ENCODE data around the gene ITGA3. TPM values are rescaled to one million over a fixed set of nuclear protein-coding genes. Genes with fewer than 3 reads are reported as not detected.

ITGA3 gene
- total RNA-seq, 1 donor from 2014 or later: 17.0 TPM

GRCh38 chr17:50123649-50124349 lies 67.9 kb downstream of the ITGA3 start:
- intact Hi-C loops (cut with micrococcal nuclease): no loop called here
- Histone ChIP-seq H3K36me3 (no peaks in the 10 kb centered on the region), H3K27ac (replicated peaks) (peak overlapping the region; percentile 46), H3K4me1 (peaks cover 14% of the 10 kb centered on the region), H3K4me3 (no peak overlapping the region), H3K27me3 (ENCODE audit: low read depth) (peaks cover 4% of the 10 kb centered on the region), H3K9me3 (replicated peaks) (no peaks in the 10 kb centered on the region)
- DNase-seq: no peak
- TF ChIP-seq, protein P1, sequence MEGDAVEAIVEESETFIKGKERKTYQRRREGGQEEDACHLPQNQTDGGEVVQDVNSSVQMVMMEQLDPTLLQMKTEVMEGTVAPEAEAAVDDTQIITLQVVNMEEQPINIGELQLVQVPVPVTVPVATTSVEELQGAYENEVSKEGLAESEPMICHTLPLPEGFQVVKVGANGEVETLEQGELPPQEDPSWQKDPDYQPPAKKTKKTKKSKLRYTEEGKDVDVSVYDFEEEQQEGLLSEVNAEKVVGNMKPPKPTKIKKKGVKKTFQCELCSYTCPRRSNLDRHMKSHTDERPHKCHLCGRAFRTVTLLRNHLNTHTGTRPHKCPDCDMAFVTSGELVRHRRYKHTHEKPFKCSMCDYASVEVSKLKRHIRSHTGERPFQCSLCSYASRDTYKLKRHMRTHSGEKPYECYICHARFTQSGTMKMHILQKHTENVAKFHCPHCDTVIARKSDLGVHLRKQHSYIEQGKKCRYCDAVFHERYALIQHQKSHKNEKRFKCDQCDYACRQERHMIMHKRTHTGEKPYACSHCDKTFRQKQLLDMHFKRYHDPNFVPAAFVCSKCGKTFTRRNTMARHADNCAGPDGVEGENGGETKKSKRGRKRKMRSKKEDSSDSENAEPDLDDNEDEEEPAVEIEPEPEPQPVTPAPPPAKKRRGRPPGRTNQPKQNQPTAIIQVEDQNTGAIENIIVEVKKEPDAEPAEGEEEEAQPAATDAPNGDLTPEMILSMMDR (IDR thresholded peaks at IDR 0.05; ENCODE audit: borderline replicate concordance): no peak

DNA sequence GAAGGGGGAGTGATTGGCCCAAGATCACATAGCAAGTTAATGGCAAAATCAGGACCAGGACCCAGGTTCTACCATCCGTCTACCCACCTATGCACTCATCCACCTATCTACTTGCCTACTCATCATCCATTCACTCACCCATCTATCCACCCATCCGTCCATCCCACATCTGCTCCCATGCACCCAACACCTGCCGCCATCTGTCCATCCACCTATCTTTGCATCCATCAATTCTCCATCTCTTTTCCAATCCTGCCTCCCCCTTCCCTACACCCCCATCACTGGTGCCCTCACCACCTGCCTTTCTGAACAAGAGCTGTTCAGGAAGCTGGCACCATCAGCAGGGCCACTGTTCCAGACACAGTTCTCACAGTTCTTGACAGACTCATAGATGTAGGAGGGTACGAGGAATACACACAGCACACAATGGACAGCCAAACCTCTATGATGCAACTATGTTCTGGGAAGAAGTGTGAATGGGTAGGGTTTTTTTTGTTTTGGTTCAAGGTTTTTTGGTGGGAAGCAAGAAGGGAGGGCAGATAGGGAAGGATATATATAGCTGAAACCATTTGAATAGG lies 69.6 kb downstream of the ITGA3 start:
- DNase-seq: no peak
- TF ChIP-seq, protein P1 (IDR thresholded peaks at IDR 0.05; ENCODE audit: borderline replicate concordance): no peak
- Histone ChIP-seq H3K27ac (replicated peaks) (no peak overlapping the region), H3K4me1 (peaks cover 31% of the 10 kb centered on the region), H3K27me3 (ENCODE audit: low read depth) (peaks cover 11% of the 10 kb centered on the region), H3K9me3 (replicated peaks) (no peaks in the 10 kb centered on the region), H3K4me3 (no peak overlapping the region), H3K36me3 (no peaks in the 10 kb centered on the region)
- intact Hi-C loops (cut with micrococcal nuclease): no loop called here

DNA sequence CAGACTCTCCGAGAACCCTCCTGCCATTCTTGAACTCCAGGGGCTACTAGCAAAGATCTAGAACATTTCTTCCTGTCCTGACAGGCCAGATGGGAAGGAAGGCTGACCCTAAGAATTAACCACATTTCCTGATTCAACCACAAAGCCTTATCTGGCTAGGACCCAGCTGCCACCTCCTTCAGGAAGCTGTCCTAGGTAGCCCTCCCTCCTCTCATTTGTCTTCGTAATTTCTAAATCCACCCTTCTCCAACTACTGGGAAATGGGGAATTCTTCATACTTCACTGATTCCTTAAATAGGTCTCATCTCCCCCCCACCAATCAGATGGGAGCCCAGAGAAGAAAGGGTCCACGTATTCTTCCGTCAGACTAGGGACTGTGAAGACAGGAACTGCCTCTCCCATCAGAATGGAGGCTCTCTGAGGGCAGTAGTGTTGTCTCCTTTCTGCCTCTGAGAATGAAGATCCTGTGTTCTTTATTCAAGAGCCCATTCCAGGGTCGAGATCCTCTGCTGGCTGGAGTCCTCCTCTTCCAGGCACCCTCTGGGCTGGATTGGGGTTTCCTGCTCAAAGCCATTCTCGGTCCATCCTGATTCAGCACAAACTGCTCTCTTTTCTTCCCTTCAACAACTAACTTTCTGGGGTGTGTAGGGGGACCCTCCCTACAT lies 71.9 kb downstream of the ITGA3 start:
- DNase-seq: no peak
- TF ChIP-seq, protein P1 (IDR thresholded peaks at IDR 0.05; ENCODE audit: borderline replicate concordance): no peak
- H3K36me3 ChIP-seq: no peaks in the 10 kb centered on the region
- peaks cover 46% of the 10 kb centered on the region for H3K4me1 ChIP-seq
- intact Hi-C loops (cut with micrococcal nuclease): no loop called here
- H3K27ac ChIP-seq (replicated peaks): no peak overlapping the region
- peaks cover 11% of the 10 kb centered on the region for H3K27me3 ChIP-seq (ENCODE audit: low read depth)
- H3K4me3 ChIP-seq: no peak overlapping the region
- H3K9me3 ChIP-seq (replicated peaks): no peaks in the 10 kb centered on the region

DNA sequence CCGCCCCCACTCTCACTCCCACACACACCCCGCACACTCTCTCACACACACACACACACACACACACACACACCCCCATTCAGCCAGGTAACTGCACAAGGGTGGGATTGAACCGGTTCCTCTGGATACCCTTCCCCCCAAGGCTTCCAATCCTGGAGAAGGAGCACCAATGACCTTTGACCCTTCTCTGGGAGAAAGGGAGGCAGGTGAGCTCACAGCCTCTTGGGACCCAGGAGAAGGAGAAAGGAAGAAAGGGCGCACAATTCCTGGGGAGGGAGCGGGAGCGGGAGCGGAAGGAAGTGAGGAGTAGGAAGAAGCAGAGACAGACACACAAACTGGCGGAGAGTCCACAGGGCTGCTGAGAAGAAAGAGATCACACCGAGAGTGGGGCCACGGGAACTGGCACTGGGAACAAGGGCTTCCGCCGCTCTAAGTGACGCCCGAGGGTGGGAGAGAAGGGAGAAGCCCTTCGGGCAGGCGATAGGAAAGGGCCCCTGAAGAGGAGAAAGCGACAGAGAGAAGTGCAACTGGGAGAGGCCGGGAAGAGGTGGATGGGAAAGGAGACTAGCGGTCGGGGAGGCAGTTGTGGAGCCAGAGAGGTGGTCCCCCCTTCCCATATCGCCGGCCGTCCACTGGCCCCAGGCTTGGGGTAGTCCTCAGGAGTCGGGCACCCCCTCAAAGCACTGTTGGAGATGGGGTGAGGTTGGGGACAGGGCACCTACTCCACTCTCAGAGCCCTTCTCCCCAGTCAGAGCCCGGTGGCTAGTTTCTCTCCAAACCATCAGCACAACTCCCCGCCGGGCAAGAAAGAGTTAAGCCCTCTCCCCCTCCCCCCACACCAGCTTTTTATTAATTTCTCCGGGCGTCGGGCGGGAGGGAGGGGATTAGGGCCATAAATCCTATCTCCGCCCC lies 72.8 kb downstream of the ITGA3 start:
- H3K4me1 ChIP-seq: peaks cover 50% of the 10 kb centered on the region
- H3K9me3 ChIP-seq (replicated peaks): no peaks in the 10 kb centered on the region
- H3K27ac ChIP-seq (replicated peaks): peak overlapping the region; percentile 16
- H3K4me3 ChIP-seq: peak overlapping the region; percentile 66
- TF ChIP-seq, protein P1 (IDR thresholded peaks at IDR 0.05; ENCODE audit: borderline replicate concordance): no peak
- H3K36me3 ChIP-seq: no peaks in the 10 kb centered on the region
- DNase-seq: no peak
- intact Hi-C loops (cut with micrococcal nuclease): no loop called here
- peaks cover 11% of the 10 kb centered on the region for H3K27me3 ChIP-seq (ENCODE audit: low read depth)

DNA sequence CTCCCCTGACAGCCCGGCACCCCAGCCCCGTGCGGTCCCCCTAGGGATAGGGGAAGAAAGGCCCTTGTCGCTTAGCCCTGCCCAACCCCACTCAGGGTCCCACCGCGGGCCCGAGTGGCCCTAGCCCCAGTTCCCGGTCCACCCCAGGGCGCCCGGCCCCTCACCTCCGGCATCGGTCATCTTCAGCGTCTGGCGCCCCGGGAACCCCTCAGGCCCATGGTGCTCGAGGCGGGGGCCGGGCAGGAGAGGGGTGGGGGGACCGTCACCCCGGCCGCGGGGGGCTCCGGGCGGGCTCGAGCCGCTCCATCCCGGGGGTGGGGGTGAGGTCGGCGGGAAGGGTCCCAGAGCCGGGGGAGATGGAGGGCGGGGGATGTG lies 73.4 kb downstream of the ITGA3 start:
- Histone ChIP-seq H3K4me3 (peak overlapping the region; percentile 66), H3K4me1 (peaks cover 51% of the 10 kb centered on the region), H3K27ac (replicated peaks) (no peak overlapping the region), H3K27me3 (ENCODE audit: low read depth) (peaks cover 11% of the 10 kb centered on the region), H3K36me3 (peaks cover 3% of the 10 kb centered on the region), H3K9me3 (replicated peaks) (no peaks in the 10 kb centered on the region)
- TF ChIP-seq, protein P1 (IDR thresholded peaks at IDR 0.05; ENCODE audit: borderline replicate concordance): no peak
- intact Hi-C loops (cut with micrococcal nuclease): no loop called here
- DNase-seq: no peak

Measured in left ventricle myocardium inferior (tissue), 1 donor.